Measurements from ENCODE around the gene ACOD1. TPM values are rescaled to one million over a fixed set of nuclear protein-coding genes. Genes with fewer than 3 reads are reported as not detected.
"Not testable (repeated sequence)": the region's sequence is repeated elsewhere in the genome, so short reads cannot be mapped to it uniquely, and the experiment has no call there.

Gene ACOD1
- not detected for polyA plus RNA-seq (ENCODE audit: insufficient read length)

DNA sequence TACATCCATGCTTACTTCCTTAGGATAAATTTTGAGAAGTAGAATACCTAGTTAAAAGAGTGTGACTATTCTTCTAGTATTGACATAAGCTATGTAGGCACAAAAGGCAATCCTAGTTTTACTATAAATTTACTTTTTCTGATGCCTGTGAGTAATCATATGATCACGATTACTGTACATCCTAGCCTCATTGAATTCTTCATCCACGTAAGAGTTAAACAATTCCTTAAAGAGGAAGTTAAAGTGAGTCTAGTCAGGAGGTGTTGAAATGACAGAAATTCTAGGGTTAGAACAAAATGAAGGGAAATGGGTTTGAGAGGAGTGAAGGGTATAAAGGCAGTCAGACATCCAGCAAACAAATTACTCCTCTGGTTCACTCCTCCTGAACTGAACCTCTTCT, at the start of gene ACOD1:
TSS of gene ACOD1 (plus strand) at position 363 of the 400 bp plus-strand sequence. CDS start 48 bp downstream, outside the sequence.
- no peak for DNase-seq (ENCODE audit: low read depth)

DNA sequence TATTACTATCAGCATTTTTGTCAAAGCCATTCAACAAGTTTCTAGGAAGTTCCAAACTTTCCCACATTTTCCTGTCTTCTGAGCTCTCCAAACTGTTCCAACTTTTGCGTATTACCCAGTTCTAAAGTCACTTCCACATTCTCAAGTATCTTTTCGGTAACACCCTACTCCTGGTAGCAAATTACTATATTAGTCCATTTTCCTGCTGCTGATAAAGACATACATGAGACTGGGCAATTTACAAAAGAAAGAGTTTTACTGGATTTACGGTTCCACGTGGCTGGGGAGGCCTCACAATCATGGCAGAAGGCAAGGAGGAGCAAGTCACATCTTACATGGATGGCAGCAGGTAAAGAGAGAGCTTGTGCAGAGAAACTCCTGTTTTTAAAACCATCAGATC, 49.2 kb upstream of the ACOD1 start:
- not testable (repeated sequence) for DNase-seq (ENCODE audit: low read depth)

DNA sequence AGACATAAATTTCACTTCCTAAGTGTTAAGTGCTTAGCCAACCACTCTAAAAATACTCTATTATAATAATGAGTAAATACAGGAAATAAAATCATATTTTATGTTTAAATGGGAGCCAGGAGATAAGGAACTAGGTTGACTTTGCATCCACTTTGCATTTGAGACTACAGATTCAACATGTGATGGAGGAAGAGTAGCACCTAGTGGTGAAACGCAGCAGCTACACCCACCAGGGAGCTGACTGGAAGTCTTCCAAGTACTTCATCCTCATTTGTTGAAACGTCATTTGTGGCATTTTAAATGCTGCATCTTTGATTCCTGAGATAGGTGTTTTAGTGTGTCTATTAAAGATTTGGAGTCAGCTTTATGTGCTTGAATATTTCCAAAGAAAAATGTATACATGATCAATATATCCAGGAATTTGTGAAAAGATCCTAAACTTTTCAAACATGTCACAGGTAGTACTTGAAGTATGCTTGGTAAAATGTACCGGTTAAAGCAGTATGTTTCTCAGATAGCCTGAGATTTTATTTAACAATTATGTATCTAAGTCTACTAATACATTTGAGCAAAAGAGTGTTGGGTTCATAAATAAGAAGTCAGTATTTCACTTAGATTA, 44.7 kb upstream of the ACOD1 start:
- DNase-seq (ENCODE audit: low read depth): no peak

DNA sequence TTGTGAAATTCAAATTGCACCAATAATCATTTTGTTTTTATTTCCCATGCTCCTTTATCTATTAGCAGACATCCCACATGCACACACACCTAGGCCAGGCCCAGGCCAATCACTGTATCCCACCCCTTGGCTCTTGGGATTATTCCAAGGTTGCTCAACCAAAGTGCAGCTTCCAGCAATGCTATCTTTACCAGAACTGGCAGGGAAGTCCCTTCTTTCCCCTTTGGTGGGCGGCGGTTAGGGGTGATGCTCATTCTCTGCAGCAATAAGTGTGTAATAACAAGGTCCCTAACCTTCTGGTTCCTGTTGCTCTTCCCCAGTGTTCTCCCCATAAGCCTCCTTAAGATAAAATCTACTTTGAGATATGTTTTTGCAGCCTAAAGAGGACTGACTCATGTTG, 43.8 kb upstream of the ACOD1 start:
- no peak for DNase-seq (ENCODE audit: low read depth)

DNA sequence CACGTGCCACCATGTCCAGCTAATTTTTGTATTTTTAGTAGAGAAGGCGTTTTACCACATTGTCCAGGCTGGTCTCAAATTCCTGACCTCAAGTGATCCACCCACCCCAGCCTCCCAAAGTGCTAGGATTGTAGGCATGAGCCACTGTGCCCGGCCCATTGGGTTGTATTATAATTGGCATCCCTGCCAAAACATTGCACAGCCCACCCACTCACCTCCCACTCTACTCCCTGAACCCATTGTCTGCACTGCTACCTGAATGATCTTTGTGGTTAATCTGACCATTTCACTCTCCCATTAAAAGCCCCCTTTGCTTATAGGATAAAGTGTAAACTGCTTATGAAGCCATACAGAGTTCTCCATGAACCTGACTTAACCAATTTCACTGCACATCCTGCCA, 35.8 kb upstream of the ACOD1 start:
- DNase-seq (ENCODE audit: low read depth): no peak

DNA sequence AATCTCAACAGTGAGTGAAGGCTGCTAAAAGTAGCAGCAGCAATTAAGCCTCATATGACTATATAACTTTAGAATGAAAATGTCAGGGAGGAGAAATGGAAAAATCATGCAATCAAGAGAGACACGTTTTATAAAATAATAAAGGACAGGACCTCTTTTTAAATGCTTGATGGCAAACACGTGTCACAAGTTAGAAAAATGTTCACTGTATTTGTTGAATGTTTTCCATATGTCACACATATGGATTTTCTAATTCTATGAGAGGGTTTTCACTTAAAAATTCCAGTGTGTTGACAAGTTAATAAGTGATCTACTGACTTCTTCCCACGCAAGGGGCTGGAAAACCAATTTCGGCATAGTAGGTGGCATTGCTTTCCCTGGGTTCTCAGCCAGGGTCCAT, 34.4 kb upstream of the ACOD1 start:
- no peak for DNase-seq (ENCODE audit: low read depth)

DNA sequence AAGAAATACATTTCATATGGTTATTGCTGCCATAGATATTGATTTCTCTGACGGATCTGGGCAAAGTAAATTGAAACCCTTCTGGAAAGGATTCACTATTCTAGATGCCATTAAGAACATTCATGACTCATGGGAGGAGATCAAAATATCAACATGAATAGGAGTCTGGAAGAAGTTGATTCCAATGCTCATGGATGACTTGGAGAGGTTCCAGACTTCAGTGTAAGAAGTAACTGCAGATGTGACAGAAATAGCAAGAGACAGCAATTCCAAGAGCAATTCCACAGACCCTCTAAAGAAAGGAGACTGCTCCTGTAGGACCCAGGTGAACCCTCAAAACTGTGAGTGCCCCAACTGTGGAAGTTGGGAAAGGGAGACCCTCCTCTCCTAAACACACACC, 31.2 kb upstream of the ACOD1 start:
- DNase-seq (ENCODE audit: low read depth): no peak

DNA sequence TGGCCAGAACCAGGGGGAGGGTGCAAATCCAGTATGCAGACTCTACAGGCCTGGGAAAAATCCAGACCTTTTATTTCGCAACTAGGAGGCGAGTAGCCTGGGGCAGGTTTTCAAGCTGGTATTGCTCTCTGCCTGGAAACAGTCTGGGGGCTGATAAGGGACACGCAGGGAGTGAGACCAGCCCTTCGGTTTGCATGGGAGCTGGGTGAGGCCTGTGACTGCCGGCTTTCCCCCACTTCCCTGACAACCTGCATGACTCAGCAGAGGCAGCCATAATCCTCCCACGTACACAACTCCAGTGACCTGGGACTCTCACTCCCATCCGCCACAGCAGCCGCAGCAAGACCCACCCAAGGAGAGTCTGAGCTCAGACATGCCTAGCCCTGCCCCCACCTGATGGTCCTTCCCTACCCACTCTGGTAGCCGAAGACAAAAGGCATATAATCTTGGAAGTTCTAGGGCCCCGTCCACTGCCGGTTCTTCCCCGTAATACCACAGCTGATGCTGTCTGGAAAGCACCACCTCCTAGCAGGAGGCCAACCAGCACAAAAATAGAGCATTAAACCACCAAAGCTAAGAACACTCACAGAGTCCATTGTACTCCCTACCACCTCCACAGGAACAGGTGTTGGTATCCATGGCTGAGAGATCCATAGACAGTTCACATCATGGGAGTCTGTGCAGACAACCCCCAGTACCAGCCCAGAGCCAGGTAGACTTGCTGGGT, 30.4 kb upstream of the ACOD1 start:
- DNase-seq (ENCODE audit: low read depth): not testable (repeated sequence)

DNA sequence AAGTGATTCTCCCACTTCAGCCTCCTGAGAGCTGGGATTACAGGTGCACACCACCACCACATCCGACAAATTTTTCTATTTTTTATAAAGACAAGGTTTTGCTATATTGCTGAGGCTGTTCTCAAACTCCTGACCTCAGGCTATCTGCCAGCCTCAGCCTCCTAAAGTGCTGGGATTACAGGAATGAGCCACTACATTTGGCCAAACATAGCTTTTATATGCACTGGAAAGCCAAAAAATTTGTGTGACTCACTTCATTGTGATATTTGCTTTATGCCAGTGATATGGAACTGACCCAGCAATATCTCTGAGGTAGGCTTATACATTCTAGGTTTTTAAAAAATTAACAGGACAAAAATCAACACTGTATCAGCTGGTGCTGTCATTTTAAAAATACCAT, 26.8 kb upstream of the ACOD1 start:
- DNase-seq (ENCODE audit: low read depth): no peak

DNA sequence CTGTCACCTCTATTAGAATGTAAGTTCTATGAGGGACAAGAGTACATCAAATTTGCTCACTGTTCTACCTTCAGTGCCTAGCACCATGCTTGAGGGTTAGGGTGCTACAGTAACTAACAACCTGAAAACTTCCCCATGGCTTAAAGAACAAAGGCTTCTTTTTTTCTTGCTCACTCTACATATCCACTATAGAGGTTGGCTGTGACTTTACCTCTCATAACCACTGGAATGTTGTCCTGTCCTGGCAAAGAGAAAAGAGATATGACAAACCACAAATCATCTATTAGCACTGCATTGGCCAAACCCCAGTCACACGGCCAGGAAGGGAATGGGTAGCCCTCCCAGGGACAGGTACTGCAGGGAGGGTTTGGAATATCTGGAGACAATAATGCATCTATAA, 23.2 kb upstream of the ACOD1 start:
- no peak for DNase-seq (ENCODE audit: low read depth)

DNA sequence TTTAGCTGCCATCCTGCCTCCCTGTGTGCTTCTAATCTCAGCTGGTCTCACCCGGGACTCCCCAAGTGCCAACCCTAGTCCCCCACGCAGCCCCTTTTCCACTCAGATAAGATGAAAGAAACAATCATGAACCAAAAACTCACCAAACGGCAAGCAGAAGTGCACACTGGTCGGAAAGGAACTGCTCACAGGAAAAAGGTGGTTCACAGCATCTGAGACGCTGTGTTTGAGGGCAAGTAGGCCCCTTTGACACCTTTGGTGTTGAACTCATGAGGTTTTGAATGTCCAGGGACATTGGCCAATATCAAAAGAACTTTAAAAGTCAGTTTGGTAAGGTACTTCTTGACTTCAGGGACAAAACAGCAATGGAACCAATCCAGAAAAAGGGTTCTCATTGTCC, 20.4 kb upstream of the ACOD1 start:
- no peak for DNase-seq (ENCODE audit: low read depth)

DNA sequence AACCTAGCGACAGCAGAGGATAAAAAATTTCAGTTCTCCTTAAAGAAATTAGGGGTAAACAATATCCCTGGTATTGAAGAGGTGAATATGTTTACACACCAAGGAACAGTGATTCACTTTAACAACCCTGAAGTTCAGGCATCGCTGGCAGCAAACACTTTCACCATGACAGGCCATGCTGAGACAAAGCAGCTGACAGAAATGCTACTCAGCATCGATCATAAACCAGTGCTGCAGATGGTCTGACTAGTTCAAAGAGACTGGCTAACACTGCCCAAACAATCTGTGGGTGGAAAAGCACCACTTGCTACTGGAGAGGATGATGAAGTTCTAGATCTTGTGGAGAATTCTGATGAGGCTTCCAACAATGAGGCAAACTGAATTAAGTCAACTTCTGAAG, 19.9 kb upstream of the ACOD1 start:
- no peak for DNase-seq (ENCODE audit: low read depth)

DNA sequence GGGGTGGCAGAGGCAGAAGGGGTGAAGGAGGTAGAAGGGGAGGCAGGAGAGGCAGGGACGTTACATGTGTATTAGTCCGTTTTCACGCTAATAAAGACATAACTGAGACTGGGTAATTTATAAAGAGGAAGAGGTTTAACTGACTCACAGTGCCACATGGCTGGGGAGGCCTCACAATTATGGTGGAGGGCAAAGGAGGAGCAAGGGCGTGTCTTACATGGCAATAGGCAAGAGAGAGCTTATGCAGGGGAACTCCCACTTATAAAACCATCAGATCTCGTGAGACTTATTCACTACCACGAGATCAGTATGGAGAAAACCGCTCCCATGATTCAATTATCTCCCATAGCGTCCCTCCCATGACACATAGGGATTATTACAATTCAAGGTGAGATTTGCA, 19.0 kb upstream of the ACOD1 start:
- no peak for DNase-seq (ENCODE audit: low read depth)

DNA sequence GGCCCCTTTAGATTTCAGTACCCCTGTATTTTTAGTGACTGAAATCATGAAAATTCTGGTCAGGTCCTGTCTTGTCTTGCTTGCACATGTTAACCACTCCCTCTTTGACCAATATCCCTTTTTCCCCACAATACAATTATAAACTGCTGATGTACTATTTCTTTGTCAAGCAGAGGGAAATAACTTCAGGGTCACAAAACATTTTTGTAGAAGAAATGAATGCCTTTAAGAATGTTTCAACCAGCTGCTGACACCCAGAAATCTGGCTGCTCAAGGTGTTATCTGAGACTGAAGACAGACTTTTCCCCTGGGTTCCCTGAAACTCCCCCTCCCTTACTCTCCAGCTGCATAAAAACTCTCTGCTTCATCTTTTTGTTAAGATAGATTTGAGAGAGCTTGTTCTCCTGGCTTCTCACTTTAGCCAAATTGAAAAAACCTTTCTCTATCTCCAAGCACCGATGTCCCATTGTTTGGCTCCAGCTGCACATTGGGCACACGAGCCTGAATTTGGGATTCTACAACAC, 18.4 kb upstream of the ACOD1 start:
- DNase-seq (ENCODE audit: low read depth): no peak

DNA sequence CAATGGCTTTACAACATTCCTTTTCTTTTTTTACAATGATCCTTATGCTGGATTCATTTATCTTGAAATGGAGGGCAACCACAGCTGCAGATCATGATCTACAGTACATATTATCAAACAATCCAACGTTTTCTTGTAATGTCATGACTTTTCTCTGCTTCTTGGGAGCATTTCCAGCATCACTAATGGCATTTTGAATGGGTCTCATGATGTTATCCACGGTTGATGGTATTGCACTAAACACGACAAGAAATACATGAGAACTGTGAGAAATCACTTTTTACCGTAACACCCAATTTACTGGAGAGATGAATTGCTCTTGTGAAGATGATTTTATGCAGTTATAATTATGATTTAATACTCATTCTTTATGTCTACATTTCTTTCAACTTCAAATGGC, 16.2 kb upstream of the ACOD1 start:
- no peak for DNase-seq (ENCODE audit: low read depth)

DNA sequence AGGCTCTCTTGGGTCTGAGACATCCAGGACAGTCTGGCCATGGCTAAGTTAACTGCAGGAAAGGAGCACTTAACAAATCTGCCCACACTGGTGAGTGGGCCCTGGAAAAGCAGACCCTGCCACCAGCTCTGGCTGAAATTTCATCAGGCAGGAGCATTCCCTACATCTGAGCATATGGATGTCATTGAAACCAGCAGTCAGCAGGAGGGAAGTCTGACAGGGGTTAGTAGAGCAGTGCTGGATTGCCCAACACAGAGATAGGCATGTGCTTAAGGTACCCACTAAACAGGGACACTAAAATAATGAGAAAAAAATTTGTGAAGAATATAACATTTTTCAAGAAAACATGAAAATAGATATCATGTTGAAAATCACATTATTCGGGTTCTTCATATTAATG, 13.6 kb upstream of the ACOD1 start:
- no peak for DNase-seq (ENCODE audit: low read depth)

DNA sequence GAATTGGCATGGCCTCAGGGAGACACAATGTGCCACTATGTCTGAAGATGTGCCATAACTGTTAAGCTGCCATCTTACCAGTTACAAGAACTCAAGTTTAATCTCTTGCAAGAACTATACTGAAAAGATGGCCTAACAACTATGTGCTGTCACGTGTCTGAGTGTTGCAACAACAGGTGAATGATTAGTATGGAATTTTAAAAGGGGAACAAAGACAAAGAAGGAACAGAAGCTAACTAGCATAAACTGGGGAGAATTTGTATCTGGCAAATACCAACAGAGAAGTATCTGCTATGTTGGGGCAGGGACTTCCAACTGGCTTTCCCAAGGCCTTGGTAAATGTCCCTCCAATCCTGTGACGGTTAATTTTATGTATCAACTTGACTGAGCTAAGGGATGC, 11.5 kb upstream of the ACOD1 start:
- DNase-seq (ENCODE audit: low read depth): no peak

DNA sequence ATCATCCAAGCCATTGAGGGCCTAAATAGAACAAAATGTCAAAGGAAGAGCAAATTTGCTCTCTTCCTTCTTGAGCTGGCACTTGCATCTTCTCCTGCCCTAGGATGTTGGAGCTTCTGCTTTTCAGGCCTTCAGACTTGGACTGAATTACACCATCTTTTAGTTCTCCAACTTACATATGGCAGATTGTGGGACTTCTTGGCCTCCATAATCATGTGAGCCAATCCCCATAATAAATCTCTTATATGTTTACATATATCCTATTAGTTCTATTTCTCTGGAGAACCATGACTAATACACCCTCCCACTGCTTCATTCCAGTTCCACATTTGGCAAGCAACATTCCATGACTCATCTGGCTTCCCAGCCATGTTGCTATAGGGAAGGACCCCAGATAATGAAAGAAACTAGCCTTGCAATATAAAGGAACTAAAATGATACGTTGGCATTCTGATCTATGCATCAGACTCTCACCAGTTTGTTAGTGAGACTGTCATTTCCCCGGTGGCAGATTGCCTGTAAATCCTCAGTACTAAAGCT, 11.0 kb upstream of the ACOD1 start:
- DNase-seq (ENCODE audit: low read depth): peak; percentile 67

DNA sequence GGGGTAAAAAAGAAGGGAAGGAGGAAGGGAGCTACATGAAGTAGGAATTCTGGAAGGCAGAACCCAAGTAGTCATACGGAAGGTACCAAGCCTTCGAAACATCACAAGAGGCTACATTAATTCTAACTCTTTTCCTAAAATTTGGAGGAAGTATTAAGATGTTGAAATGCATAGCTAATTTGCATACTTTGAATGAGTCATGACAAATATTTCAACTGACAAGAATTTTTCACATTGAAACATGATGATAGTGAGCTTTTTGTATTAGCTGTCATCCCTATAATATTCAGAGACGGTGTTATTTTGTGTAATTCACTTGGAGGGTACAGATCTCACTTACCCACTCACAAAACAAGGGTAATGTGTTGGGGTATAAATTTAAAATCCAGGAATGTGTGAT, 9.1 kb upstream of the ACOD1 start:
- no peak for DNase-seq (ENCODE audit: low read depth)

DNA sequence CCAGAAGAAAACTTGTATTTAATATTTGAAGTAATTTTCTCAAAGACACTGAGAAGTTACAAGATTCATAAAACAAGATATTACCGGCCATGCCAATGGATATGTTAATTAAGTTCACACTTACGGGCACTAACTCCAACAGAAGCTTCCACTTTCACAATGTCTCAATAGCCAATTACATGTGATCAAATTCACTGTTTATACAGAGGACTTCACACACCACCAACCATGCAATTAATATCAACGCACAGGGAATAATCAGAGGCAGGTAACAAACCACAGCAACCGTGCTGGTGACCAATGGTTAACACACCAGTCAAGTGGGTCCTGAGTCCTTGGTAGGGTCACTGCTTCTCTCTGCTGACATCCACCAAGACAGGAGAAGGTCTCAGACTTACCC, 5.9 kb upstream of the ACOD1 start:
- DNase-seq (ENCODE audit: low read depth): no peak

DNA sequence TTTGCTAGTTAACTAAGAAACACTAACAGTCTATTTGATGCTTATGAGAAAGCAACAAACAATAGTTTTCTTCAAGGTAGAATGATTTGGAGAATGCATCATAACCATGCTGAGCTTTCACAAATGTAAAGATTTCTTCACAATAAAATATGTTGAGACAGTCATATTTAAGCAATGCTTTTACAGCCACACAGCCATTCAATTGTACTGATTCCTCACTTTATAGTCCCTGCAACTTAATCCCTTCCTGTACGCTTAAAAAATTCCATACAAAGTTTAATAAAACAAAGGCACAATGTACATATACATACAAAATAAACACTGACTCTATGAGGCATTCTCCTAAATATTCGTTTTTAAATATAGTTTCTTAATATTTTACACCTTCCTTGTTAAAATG, 4.7 kb upstream of the ACOD1 start:
- no peak for DNase-seq (ENCODE audit: low read depth)

DNA sequence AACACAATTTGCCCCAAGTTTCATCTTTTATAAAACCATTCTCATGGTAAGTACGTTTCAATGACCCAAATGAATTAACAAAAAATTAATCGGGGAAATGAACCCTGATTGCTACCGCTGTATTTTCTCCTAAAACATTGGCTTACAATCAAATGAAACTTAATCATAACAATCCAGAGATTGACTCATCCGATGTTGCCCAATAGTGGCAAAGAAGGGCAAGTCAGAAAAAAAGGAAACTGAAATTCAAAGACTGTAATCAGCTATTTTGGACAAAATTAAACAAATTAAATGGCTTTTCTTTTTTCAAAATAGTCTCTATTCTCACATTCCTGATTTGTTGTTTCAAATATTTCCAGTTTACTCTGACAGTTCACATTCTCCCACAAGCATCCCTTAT, 3.9 kb upstream of the ACOD1 start:
- no peak for DNase-seq (ENCODE audit: low read depth)

DNA sequence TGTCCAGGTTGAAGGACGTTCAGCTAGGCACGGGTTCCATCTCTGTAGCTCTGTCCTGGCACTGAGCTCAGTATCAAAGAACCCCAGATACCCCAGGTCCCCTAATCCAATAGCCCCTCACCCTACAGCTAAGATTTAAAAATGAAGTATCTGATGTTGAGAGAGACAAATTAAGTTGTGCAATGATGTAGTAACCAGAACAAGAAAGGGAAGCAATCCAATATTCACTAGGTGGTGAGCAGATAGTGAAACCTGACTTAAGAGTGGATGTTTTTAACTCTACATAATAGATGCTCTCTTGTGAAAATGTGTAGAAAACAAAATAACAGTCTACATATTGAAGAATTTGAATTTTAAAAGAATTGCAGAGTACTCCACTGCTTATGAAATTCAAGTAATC, 1.8 kb downstream of the ACOD1 start:
- no peak for DNase-seq (ENCODE audit: low read depth)
